Measurements from ENCODE around the gene KLRC4.
"Not testable (repeated sequence)": the region's sequence is repeated elsewhere in the genome, so short reads cannot be mapped to it uniquely, and the experiment has no call there.

The KLRC4 gene

DNA sequence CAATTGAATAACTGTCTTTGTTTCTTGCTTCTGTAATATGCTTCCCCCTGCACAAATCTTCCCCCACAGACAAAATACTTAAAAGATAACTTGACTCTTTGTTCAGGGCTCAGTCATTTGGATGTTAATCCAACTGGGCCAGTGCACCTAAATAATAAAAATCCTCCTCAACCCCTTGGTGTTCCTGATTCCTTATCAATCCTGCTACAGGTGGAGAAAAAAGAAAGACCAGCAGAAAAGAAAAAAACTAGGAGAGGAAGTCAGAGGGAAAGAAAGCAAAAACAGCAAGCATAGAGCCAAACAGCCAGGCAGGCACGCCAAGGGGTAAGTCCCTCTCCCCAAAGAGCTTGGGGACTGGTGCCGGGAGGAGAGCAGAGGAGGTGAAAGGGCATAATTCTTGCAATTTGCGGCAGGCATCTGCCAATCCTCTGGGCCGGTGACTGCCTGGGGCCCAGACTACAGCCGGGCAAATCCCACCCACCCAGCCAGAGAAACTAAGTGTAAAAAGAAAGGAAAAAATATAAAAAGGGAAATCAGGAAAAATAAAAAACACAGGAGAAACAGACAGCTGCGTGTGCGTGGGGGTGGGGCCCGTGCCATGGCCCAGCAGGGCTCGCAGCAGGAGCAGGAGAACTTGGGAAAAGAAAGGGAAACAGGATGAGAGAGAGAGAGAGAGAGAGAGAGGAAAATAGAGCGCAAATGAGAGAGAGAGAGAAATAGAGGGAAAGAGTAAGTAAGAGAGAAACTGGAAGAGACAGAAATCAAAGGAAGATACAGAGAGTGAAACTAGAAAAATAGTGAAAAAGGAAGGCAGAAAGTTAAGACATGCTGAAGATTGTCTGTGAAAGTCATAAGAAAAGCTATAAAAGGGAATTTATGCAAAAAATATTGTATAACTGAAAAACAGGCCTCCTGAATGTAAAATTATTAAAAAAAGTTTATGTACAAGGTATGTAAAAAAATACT lies 41.1 kb downstream of the KLRC4 start:
- DNase-seq (ENCODE audit: low spot score), result no peak

DNA sequence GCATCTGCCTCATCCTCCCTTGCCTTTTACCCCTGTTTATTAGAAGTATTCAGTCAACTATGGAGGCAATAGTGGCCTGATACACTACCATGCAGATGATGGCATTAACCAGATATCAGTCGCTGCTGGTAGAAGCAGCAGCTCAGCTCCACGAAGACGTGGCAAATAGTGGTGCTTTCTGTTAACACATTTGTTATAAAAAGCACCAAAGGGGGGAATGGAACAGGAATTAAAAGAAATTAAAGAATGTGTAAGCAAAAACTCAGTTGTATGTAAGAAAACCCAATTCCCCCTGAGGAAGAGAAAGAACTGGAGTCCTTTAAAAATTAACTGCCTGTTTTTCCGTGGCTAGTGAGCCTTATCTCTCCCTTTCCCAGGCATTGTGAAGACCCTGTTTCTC lies 41.8 kb downstream of the KLRC4 start:
- DNase-seq (ENCODE audit: low spot score), result not testable (repeated sequence)

DNA sequence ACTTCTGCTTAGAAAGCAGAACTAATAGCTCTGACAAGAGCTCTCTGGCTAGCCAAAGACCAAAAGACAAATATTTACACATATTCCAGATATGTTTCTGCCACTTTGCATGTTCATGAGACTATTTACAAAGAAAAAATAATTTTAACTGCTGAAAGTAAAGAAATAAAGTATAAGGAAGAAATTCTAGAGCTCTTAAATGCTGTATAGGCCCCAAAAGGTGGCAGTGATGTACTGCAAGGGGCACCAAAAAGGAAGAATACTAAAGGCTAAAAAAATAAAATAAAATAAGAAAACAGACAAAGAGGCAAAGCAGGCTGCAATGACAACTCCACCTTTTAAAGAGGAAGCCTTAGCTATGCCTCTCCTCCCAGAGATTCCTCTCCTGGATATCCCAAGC lies 42.7 kb downstream of the KLRC4 start:
- no peak for DNase-seq (ENCODE audit: low spot score)

DNA sequence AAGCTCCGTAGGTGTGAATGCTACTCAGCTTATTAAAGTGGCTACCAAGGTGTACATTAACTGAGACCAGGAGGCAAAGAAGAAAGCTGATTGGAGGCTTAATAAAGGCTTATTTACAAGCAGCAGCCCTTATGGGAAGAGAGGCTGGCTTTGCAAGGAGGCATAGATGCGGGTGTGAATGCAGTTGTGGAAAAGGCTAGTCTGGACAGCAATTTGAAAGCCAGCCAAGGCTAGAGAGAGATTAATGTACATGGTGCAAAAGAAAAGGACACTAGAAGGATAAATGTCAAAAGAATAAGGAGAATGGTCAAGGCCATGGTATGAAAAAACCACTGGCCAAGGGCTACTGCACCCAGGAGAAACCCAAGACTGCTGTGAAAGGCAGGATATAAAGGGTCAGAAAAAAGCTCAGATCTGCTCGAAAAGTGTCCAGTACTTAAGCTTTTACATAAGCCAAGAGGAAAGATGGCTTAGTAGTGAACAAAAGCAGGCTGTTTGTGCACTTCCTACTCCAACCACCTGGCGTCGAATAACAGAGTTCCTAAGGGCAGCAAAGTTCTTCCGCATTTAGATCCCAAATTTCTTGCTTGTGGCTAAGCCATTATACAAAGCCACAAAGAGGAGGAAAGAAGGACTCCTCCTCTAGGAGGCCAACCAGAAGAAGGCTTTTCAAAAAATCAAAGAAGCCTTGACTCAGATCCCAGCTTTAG lies 43.7 kb downstream of the KLRC4 start:
- peak; percentile 37 for DNase-seq (ENCODE audit: low spot score)

DNA sequence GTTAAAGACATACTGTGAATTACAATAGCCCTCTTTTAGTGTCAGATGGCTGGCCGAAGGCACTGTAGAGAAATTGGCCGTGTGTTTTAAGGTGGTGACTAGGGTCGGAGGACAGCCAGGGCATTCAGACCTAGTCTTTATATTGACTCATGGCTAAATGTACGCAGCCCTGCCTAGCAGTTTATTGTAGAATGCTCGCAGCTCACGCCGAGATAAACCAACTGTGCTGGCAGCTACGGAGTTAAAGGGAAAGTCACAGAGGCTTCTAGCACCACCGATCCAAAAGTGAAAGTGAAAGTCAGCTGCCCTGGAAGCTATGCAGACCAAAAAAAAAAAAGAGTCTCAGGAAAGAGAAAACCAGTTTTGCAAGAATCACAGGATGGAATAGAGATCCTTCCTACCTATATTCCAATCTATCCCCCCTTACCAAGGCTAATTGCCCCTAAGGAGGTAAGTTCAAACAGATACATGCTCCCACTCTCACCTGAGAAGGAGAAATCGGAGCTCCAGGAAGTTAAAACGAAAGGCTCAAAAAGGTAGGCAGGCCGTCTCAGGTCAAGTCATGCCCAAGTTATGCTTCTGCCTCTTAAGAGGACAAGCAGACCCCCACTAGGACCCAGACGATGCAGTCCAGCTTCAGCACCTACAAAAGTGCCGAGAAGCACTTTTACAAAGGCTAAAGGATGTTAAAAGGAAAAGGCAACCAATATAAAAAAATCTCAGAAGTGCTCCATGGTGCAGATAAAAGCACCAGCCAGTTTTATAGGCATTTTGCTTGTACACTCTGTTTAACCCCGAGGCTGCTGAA lies 44.5 kb downstream of the KLRC4 start:
- peak; percentile 88 for DNase-seq (ENCODE audit: low spot score)

DNA sequence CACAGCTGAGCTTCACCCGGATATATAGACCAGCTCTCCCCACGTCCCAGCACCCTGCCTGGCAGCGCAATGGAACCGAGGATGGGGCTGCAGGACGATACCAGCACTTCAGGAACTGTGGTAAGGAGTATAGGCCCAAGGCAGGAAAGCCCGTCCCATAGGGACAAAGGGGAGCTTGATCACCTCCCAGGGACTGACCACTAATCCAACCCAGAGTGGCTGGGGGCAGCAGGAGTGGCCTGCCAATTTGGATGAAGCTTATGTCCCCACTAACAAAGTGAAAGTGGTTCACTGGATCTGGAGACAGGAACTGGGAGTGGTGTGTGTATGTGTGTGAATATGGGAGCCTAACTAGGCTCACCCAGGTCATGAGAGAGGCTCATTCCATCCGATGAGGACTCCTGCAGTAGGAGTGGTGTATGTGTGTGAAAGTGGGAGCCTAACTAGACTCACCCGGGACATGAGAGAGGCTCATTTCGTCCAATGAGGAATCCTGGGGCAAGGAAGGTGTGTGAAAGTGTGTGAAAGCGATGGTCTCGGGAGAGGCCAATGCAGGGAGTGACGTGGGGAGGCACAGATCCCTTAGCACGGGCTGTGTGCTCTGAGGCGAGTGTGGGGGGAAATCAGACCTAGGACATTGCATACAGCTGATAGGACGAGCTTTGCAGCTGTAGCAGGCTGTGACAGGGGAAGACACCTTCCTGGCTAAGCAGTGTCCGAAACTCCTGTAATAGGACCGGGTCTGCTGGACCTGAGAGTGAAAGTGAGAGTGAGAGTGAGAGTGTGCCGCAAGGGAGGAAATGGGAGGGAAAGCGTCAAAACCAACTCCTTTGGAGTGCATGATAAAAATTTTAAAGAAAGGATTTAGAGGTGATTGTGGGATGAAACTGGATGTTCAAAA lies 45.4 kb downstream of the KLRC4 start:
- peak; percentile 39 for DNase-seq (ENCODE audit: low spot score)

DNA sequence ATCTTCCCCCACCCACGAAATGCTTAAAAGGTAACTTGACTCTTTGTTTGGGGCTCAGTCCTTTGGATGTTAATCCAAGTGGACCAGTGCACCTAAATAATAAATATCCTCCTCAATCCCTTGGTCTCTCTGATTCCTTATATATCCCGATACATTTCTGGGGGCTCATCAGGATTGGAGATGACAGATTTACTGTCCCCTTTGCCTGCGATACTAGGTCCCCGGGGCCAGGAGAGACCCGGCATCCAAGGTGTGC lies 46.0 kb downstream of the KLRC4 start:
- DNase-seq (ENCODE audit: low spot score), result no peak

DNA sequence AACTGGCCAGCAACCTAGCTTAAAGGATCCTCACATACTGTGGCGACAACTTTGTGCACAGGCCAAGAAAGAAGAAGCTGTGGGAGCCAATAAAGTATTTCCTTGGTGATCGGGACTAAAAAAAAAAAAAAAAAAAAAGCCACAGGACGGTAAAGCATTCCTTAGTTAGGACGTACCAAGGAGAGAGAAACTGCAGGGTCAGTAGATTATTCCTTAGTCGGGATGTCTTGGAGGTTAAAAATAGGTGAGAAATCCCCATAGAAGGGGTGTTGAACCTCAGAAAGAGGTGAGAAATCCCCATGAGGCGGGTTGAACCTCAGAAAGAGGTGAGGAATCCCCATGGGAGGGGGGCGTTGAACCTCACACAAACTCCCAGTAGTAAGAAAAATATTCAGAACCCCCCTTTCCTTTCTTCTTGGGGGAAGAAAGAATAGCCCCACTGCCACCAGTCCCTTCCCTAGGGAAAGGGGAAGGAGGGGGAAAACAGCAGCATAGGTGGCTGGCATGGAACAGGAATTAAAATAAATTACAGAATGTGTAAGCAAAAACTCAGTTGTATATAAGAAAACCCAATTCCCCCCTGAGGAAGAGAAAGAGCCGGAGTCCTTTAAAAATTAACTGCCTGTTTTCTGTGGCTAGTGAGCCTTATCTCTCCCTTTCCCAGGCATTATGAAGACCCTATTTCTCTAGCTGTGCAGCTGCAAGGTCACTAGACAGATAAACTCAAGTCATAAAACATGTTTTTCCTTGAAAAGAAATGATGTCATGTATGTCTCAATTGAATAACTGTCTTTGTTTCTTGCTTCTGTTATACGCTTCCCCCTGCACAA lies 46.5 kb downstream of the KLRC4 start:
- no peak for DNase-seq (ENCODE audit: low spot score)

DNA sequence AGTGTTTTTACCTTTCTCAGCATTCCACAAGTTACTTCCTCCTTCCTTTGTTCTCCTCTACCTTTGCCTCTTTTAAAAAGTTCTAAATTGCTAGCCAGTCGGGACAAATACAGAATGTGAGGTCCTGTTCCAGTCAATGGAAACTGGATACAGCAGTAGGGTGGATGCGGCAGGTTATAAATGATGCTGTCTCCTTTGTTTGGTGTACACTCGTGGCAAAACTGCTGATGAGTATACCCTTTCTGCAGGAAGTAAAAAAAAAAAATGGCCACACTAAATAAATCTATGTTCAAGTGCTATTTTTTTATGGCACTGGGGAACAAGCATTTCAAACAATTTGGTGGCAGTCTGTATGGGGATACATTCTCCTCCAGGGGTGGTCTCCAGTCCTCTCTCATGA lies 47.2 kb downstream of the KLRC4 start:
- DNase-seq (ENCODE audit: low spot score), result no peak

DNA sequence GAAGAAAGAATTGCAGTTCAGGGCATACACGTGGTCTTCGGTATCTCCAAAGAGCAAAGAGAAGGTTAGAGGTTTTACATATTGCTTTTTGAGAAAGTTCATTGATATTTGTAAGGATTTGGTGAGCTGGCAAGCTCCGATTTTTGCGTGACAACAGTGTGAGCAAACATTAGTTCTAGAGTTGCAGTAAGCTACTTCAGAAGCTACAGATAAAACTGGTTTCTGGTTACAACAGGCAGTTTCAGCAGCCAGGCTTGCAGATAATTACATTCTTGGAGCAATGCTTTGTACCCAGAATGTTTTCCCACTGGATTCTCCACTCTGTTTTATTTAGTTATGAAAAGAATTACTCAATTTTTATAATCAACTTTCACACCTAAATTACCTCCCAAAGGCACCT lies 47.9 kb downstream of the KLRC4 start:
- DNase-seq (ENCODE audit: low spot score), result no peak

DNA sequence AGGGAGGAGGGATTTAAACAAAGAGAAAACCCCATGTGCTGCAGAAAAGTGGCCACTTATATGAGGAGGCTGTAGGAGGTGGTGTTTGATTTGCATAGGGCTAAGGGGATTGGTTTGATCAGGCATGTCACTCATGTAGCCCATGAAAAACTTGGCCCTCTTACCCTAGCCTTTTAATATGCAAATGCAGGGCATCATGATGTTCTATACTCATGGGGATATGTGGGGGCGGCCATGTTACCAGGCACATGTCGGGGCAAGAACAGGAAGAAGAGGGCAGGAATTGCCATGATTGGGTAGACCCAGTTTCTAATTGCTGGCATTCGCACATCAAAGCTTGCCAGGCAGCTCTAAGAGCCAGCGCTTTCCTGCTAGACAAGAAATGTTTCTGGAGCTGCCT lies 48.5 kb downstream of the KLRC4 start:
- no peak for DNase-seq (ENCODE audit: low spot score)

DNA sequence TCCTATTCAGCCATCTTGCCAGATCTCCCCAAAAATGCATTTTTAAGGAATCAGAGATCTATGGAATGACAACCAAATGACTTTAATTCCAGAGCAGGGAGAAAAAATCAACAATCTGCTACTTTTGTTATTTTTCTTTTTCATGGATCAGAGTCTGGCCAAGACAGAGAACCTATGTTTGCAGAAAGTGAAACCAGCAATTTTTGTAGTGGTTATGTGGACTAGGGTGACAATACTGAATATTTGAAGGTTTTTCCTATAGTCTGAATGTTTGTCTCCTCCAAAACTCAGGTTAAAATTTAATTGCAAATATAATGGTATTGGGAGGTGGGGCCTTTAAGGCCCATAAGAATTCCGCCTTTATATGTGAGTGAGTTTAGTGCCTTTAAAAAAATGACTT lies 50.6 kb downstream of the KLRC4 start:
- DNase-seq (ENCODE audit: low spot score), result no peak

DNA sequence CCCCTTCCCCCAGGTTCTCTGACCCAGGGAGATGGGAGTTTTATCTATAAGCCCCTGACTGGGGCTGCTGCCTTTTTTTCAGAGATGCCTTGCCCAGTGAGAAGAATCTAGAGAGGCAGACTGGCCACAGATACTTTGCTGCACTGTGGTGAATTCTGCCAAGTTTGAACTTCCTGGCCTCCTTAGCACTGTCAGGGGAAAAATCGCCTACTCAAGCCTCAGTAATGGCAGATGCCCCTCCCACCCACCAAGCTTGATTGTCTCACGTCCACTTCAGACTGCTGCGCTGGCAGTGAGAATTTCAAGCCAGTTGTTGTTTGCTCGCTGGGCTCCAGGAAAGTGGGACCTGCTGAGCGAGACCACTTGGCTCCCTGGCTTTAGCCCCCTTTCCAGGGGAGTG lies 51.4 kb downstream of the KLRC4 start:
- no peak for DNase-seq (ENCODE audit: low spot score)
